Dendritic cell treated with granulocyte-macrophage colony-stimulating factor and Interleukin-4, amounts not matched to agents 40 ng/mL and 50 ng/mL, for 4 days (primary cell): Measurements from ENCODE around the gene TFE3.

Source experiments
- H3K27ac Mint-ChIP-seq: one replicate; pipeline ENCODE4 v1.8.0; 2022; ENCODE audit warnings: mild to moderate bottlenecking, mixed read lengths
- H3K27me3 Mint-ChIP-seq: one replicate; pipeline ENCODE4 v1.8.0; 2022; ENCODE audit warnings: mild to moderate bottlenecking, mixed read lengths
- H3K36me3 Mint-ChIP-seq: one replicate; pipeline ENCODE4 v1.8.0; 2022; ENCODE audit warnings: low read depth, mixed read lengths
- H3K4me1 Mint-ChIP-seq: one replicate; pipeline ENCODE4 v1.8.0; 2022; ENCODE audit warnings: low read depth, mixed read lengths
- H3K4me3 Mint-ChIP-seq: one replicate; pipeline ENCODE4 v1.8.0; 2022; ENCODE audit warnings: mild to moderate bottlenecking, moderate library complexity, mixed read lengths
- H3K9me3 Mint-ChIP-seq: one replicate; pipeline ENCODE4 v1.8.0; 2022; ENCODE audit warnings: mixed read lengths
- intact Hi-C: fragments of 100-400 bp; cut with micrococcal nuclease; formaldehyde crosslinking; loops from one replicate; pipeline ENCODE4 v1.15.0; 2022

Gene TFE3

GRCh38 chrX:49067285-49068120 lies 24.3 kb upstream of the TFE3 start:
- Mint-ChIP-seq H3K27ac (no peak overlapping the region), H3K9me3 (no peaks in the 10 kb centered on the region), H3K27me3 (peaks cover 6% of the 10 kb centered on the region), H3K4me1 (peaks cover under 1% of the 10 kb centered on the region), H3K36me3 (peaks cover 31% of the 10 kb centered on the region), H3K4me3 (no peak overlapping the region)
- intact Hi-C loops: no loop called here

- no peak overlapping the region for H3K27ac Mint-ChIP-seq
- intact Hi-C loops: no loop called here
- peaks cover 3% of the 10 kb centered on the region for H3K27me3 Mint-ChIP-seq
- peaks cover 31% of the 10 kb centered on the region for H3K36me3 Mint-ChIP-seq
- H3K9me3 Mint-ChIP-seq: no peaks in the 10 kb centered on the region
- no peaks in the 10 kb centered on the region for H3K4me1 Mint-ChIP-seq
- H3K4me3 Mint-ChIP-seq: no peak overlapping the region
Observed at GRCh38 chrX:49066690-49067089, 23.5 kb upstream of the TFE3 start.

- H3K36me3 Mint-ChIP-seq: peaks cover 31% of the 10 kb centered on the region
- no peak overlapping the region for H3K4me3 Mint-ChIP-seq
- intact Hi-C loops: no loop called here
Observed at GRCh38 chrX:49066278-49066677, 23.1 kb upstream of the TFE3 start.

GRCh38 chrX:49064735-49065134 lies 21.6 kb upstream of the TFE3 start:
- intact Hi-C loops: no loop called here
- no peak overlapping the region for H3K27ac Mint-ChIP-seq
- no peak overlapping the region for H3K4me3 Mint-ChIP-seq

More at GRCh38 chrX:49066278-49066677, 23.1 kb upstream of the TFE3 start:
- no peaks in the 10 kb centered on the region for H3K9me3 Mint-ChIP-seq
- H3K4me1 Mint-ChIP-seq: no peaks in the 10 kb centered on the region
- peaks cover 1% of the 10 kb centered on the region for H3K27me3 Mint-ChIP-seq
- no peak overlapping the region for H3K27ac Mint-ChIP-seq

GRCh38 chrX:49064303-49064702 lies 21.1 kb upstream of the TFE3 start:
- Mint-ChIP-seq H3K36me3 (peaks cover 31% of the 10 kb centered on the region), H3K9me3 (no peaks in the 10 kb centered on the region), H3K4me3 (no peak overlapping the region), H3K4me1 (no peaks in the 10 kb centered on the region), H3K27me3 (no peaks in the 10 kb centered on the region), H3K27ac (no peak overlapping the region)
- intact Hi-C loops: no loop called here

More at GRCh38 chrX:49064735-49065134, 21.6 kb upstream of the TFE3 start:
- H3K9me3 Mint-ChIP-seq: no peaks in the 10 kb centered on the region
- H3K27me3 Mint-ChIP-seq: no peaks in the 10 kb centered on the region
- H3K36me3 Mint-ChIP-seq: peaks cover 31% of the 10 kb centered on the region
- H3K4me1 Mint-ChIP-seq: no peaks in the 10 kb centered on the region

GRCh38 chrX:49063715-49064114 lies 20.6 kb upstream of the TFE3 start:
- Mint-ChIP-seq H3K36me3 (peaks cover 31% of the 10 kb centered on the region), H3K4me1 (no peaks in the 10 kb centered on the region), H3K27ac (no peak overlapping the region)

GRCh38 chrX:49061916-49062315 lies 18.8 kb upstream of the TFE3 start:
- Mint-ChIP-seq H3K4me3 (no peak overlapping the region), H3K4me1 (no peaks in the 10 kb centered on the region), H3K27ac (no peak overlapping the region), H3K36me3 (peaks cover 22% of the 10 kb centered on the region), H3K27me3 (no peaks in the 10 kb centered on the region), H3K9me3 (no peaks in the 10 kb centered on the region)
- intact Hi-C loops: no loop called here

More at GRCh38 chrX:49063715-49064114, 20.6 kb upstream of the TFE3 start:
- Mint-ChIP-seq H3K9me3 (no peaks in the 10 kb centered on the region), H3K27me3 (no peaks in the 10 kb centered on the region), H3K4me3 (no peak overlapping the region)
- intact Hi-C loops: no loop called here

- Mint-ChIP-seq H3K4me3 (no peak overlapping the region), H3K27me3 (no peaks in the 10 kb centered on the region), H3K27ac (no peak overlapping the region), H3K4me1 (no peaks in the 10 kb centered on the region), H3K9me3 (no peaks in the 10 kb centered on the region), H3K36me3 (peaks cover 22% of the 10 kb centered on the region)
- intact Hi-C loops: no loop called here
Observed at GRCh38 chrX:49061490-49061889, 18.3 kb upstream of the TFE3 start.

GRCh38 chrX:49060914-49061313 lies 17.8 kb upstream of the TFE3 start:
- Mint-ChIP-seq H3K4me3 (no peak overlapping the region), H3K4me1 (no peaks in the 10 kb centered on the region), H3K27me3 (no peaks in the 10 kb centered on the region), H3K36me3 (peaks cover 19% of the 10 kb centered on the region), H3K9me3 (no peaks in the 10 kb centered on the region), H3K27ac (no peak overlapping the region)
- intact Hi-C loops: no loop called here

- Mint-ChIP-seq H3K27ac (no peak overlapping the region), H3K4me3 (no peak overlapping the region)
- intact Hi-C loops: no loop called here
Observed at GRCh38 chrX:49059681-49060085, 16.5 kb upstream of the TFE3 start.

GRCh38 chrX:49059201-49059600 lies 16.0 kb upstream of the TFE3 start:
- Mint-ChIP-seq H3K4me3 (no peak overlapping the region), H3K36me3 (peaks cover 7% of the 10 kb centered on the region), H3K9me3 (no peaks in the 10 kb centered on the region), H3K27ac (no peak overlapping the region), H3K27me3 (no peaks in the 10 kb centered on the region), H3K4me1 (peaks cover 11% of the 10 kb centered on the region)
- intact Hi-C loops: no loop called here

More at GRCh38 chrX:49059681-49060085, 16.5 kb upstream of the TFE3 start:
- Mint-ChIP-seq H3K4me1 (peaks cover 7% of the 10 kb centered on the region), H3K36me3 (peaks cover 11% of the 10 kb centered on the region), H3K9me3 (no peaks in the 10 kb centered on the region), H3K27me3 (no peaks in the 10 kb centered on the region)

GRCh38 chrX:49058794-49059193 lies 15.6 kb upstream of the TFE3 start, which contains the start of gene CCDC120:
CCDC120 (plus strand) TSS chrX:49058999; CDS start chrX:49062042, 3,043 bp downstream.
- Mint-ChIP-seq H3K4me1 (peaks cover 16% of the 10 kb centered on the region), H3K4me3 (no peak within 1 kb of the TSS), H3K27me3 (no peaks in the 10 kb centered on the region), H3K27ac (no peak within 1 kb of the TSS), H3K36me3 (peaks cover 2% of the 10 kb centered on the region), H3K9me3 (no peaks in the 10 kb centered on the region)
- intact Hi-C loops: no loop called here

- peak overlapping the region; percentile 65 for H3K4me3 Mint-ChIP-seq
- no peaks in the 10 kb centered on the region for H3K9me3 Mint-ChIP-seq
- no peaks in the 10 kb centered on the region for H3K36me3 Mint-ChIP-seq
- intact Hi-C loops: no loop called here
- H3K4me1 Mint-ChIP-seq: peaks cover 25% of the 10 kb centered on the region
- peak overlapping the region; percentile 57 for H3K27ac Mint-ChIP-seq
- H3K27me3 Mint-ChIP-seq: no peaks in the 10 kb centered on the region
Observed at GRCh38 chrX:49054073-49054762, 11.1 kb upstream of the TFE3 start.
